ENCODE measurements around the gene PWWP3B. TPM values are rescaled to one million over a fixed set of nuclear protein-coding genes. Genes with fewer than 3 reads are reported as not detected.

PWWP3B gene
- total RNA-seq, 2 experiments from 2014 or later = not detected

- DNase-seq = no peak
- ChIA-PET POLR2A (no interaction called here), CTCF (no interaction called here)
- Mint-ChIP-seq H3K4me1 (ENCODE audit: low read depth) (no peaks in the 10 kb centered on the region), H3K27ac (no peak overlapping the region), H3K36me3 (ENCODE audit: low read depth) (no peaks in the 10 kb centered on the region), H3K9me3 (no peaks in the 10 kb centered on the region), H3K27me3 (no peaks in the 10 kb centered on the region), H3K4me3 (no peak overlapping the region)
- ATAC-seq = no peak
- intact Hi-C loops (cut with micrococcal nuclease) = no loop called here
- TF ChIP-seq CTCF (IDR thresholded peaks at IDR 0.05) = no peak
Observed at GRCh38 chrX:106201502-106202178, 33.5 kb downstream of the PWWP3B start.

- no peak for ATAC-seq
- ChIA-PET CTCF (no interaction called here), POLR2A (no interaction called here)
- H3K4me1 Mint-ChIP-seq (ENCODE audit: low read depth) = no peaks in the 10 kb centered on the region
- TF ChIP-seq CTCF (IDR thresholded peaks at IDR 0.05) = no peak
- H3K36me3 Mint-ChIP-seq (ENCODE audit: low read depth) = no peaks in the 10 kb centered on the region
- no peak for DNase-seq
- intact Hi-C loops (cut with micrococcal nuclease) = no loop called here
- no peak overlapping the region for H3K27ac Mint-ChIP-seq
- H3K4me3 Mint-ChIP-seq = no peak overlapping the region
- H3K9me3 Mint-ChIP-seq = no peaks in the 10 kb centered on the region
- H3K27me3 Mint-ChIP-seq = no peaks in the 10 kb centered on the region
Observed at GRCh38 chrX:106203315-106203714, 35.2 kb downstream of the PWWP3B start.

- Mint-ChIP-seq H3K27me3 (no peaks in the 10 kb centered on the region), H3K4me1 (ENCODE audit: low read depth) (no peaks in the 10 kb centered on the region), H3K27ac (no peak overlapping the region), H3K4me3 (no peak overlapping the region), H3K36me3 (ENCODE audit: low read depth) (no peaks in the 10 kb centered on the region), H3K9me3 (no peaks in the 10 kb centered on the region)
- ATAC-seq (no peak), DNase-seq (no peak)
- ChIA-PET CTCF (no interaction called here), POLR2A (no interaction called here)
- intact Hi-C loops (cut with micrococcal nuclease) = no loop called here
- no peak for TF ChIP-seq CTCF (IDR thresholded peaks at IDR 0.05)
Observed at GRCh38 chrX:106208154-106208553, 40.0 kb downstream of the PWWP3B start.

Other genes with a start within 250 kb of the PWWP3B start
- not detected for gene SERPINA7, start 129.6 kb upstream of the PWWP3B start, total RNA-seq